Endothelial cell of umbilical vein (primary cell): ENCODE data around the gene HOXC11. TPM values are rescaled to one million over a fixed set of nuclear protein-coding genes. Genes with fewer than 3 reads are reported as not detected.

Source experiments
- BruUV-seq: library from RNA; stranded (reverse); fragments of 400-500 nt; replicated peaks from 2 replicates; lab custom pipeline; 2021; lab: Mats Ljungman, UMichigan
- CTCF ChIA-PET: fragments of 300-600, 350-600 bp; sonication (Branson Sonifier 250); formaldehyde crosslinking; loops from one replicate; lab custom pipeline; 2021; ENCODE audit warnings: antibody characterized with exemption, inconsistent platforms; lab: Charles Lee
- POLR2A ChIA-PET: fragments of 300-600, 350-600 bp; sonication (Branson Sonifier 250); formaldehyde crosslinking; loops from one replicate; lab custom pipeline; 2021; ENCODE audit warnings: antibody characterized with exemption, inconsistent platforms; lab: Charles Lee
- DNase-seq: peaks from one replicate; pipeline ENCODE4 v3.0.0-alpha.2; 2011; ENCODE audit warnings: low read depth, low spot score
- FAIRE-seq: peaks from 2 replicates; lab custom pipeline; 2011; peaks lifted over from hg19 to GRCh38; lab: Jason Lieb, UNC
- H2AFZ ChIP-seq: 2 replicates; pipeline ENCODE4 v1.6.0; 2012; ENCODE audit warnings: low read depth, low read length, control low read depth, inconsistent platforms
- H3K27ac ChIP-seq: 2 replicates; pipeline ENCODE4 v1.5.1; 2011; ENCODE audit warnings: low read depth, mild to moderate bottlenecking, control low read depth, low read length, moderate library complexity; ENCODE audit not compliant: insufficient read depth
- H3K27me3 ChIP-seq, 2 experiments: 2 replicates each; pipeline versions ENCODE4 v1.6.0 to v1.6.1; 2011; ENCODE audit warnings: low read length in 2 of 2, mixed read lengths in 1 of 2; ENCODE audit not compliant: control insufficient read depth in 2 of 2, insufficient read depth in 2 of 2
- H3K36me3 ChIP-seq, 2 experiments: 2 replicates in 1 of 2; 3 replicates in 1 of 2; pipeline ENCODE4 v1.5.1; 2011; ENCODE audit warnings: low read length in 2 of 2, mild to moderate bottlenecking in 1 of 2, moderate library complexity in 1 of 2; ENCODE audit not compliant: control insufficient read depth in 2 of 2, insufficient read depth in 2 of 2; ENCODE audit errors: extremely low read depth in 1 of 2
- H3K4me1 ChIP-seq: 3 replicates; pipeline ENCODE4 v1.5.1; 2011; ENCODE audit warnings: mild to moderate bottlenecking, low read length; ENCODE audit not compliant: control insufficient read depth, insufficient read depth; ENCODE audit errors: extremely low read depth
- H3K4me2 ChIP-seq: 2 replicates; pipeline ENCODE4 v1.6.1; 2011; ENCODE audit warnings: low read length, control low read depth, mixed read lengths; ENCODE audit not compliant: insufficient read depth
- H3K4me3 ChIP-seq, 3 experiments: fragments of 200-600 bp in 1 of 3; sonication (generic), shearing (Covaris generic) in 1 of 3; replicated peaks in 1 of 3; 2 replicates each; pipeline ENCODE4 v1.5.1; 2011 to 2016; ENCODE audit warnings: control low read depth in 3 of 3, low read length in 3 of 3, mild to moderate bottlenecking in 2 of 3, inconsistent platforms in 1 of 3, low read depth in 1 of 3, moderate library complexity in 1 of 3; ENCODE audit not compliant: insufficient read depth in 1 of 3
- H3K79me2 ChIP-seq: 2 replicates; pipeline ENCODE4 v1.6.0; 2012; ENCODE audit warnings: low read length, inconsistent platforms; ENCODE audit not compliant: control insufficient read depth, insufficient read depth
- H3K9ac ChIP-seq: replicated peaks from 2 replicates; pipeline ENCODE3; 2011; ENCODE audit warnings: low read length, control low read depth; ENCODE audit not compliant: insufficient read depth; ENCODE audit errors: extremely low read depth
- H3K9me1 ChIP-seq: replicated peaks from 3 replicates; pipeline ENCODE4 v1.6.0; 2011; ENCODE audit warnings: mild to moderate bottlenecking, low read length; ENCODE audit not compliant: control insufficient read depth, insufficient read depth; ENCODE audit errors: extremely low read depth
- H3K9me3 ChIP-seq: replicated peaks from 2 replicates; pipeline ENCODE4 v1.5.1; 2012; ENCODE audit warnings: low read length, inconsistent platforms; ENCODE audit not compliant: control insufficient read depth, insufficient read depth
- H4K20me1 ChIP-seq: replicated peaks from 2 replicates; pipeline ENCODE3; 2011; ENCODE audit warnings: mild to moderate bottlenecking, low read length; ENCODE audit not compliant: control insufficient read depth, insufficient read depth; ENCODE audit errors: extremely low read depth
- EZH2 ChIP-seq: IDR thresholded peaks from 2 replicates; pipeline ENCODE4 v1.6.1; 2012; ENCODE audit warnings: borderline replicate concordance, low read depth, mild to moderate bottlenecking, moderate library complexity, low read length, inconsistent platforms; ENCODE audit not compliant: severe bottlenecking
- MYC ChIP-seq: IDR thresholded peaks from one replicate; pipeline ENCODE4 v1.6.1; 2011; ENCODE audit warnings: mild to moderate bottlenecking, low read depth, low read length
- dilution Hi-C: fragments of 300-500 bp; cut with MboI; formaldehyde crosslinking; loops from one replicate; pipeline ENCODE4 v1.15.0; 2019; ENCODE audit warnings: low sequenced_read_pairs; ENCODE audit not compliant: extremely low pct_ligation_motif_present
- intact Hi-C: fragments of 100-400 bp; cut with micrococcal nuclease; formaldehyde crosslinking; loops from one replicate; pipeline ENCODE4 v1.10.0; 2022
- polyA plus RNA-seq, 4 experiments: library from polyadenylated mRNA; depleted of rRNA in 3 of 4; stranded (reverse) in 3 of 4; unstranded in 1 of 4; fragments of >200 nt; gene quantifications; 2 replicates each; pipeline versions ENCODE4 v1.2.1 to v1.2.3, GENCODE V29; 2011 to 2012; ENCODE audit warnings: missing spikeins in 1 of 4
- total RNA-seq: library from RNA; stranded (reverse); gene quantifications from 2 replicates; pipeline ENCODE4 v1.2.3, GENCODE V29; 2021
- TF ChIP-seq, protein P1 (sequence below): IDR thresholded peaks from 2 replicates; pipeline ENCODE4 v1.6.1; 2011; ENCODE audit not compliant: insufficient read depth, insufficient read length

Gene HOXC11
- total and polyA plus RNA-seq, 2 donors (not counting 3 experiments of a cell fraction or from before 2014, with no cell fraction given) = not detected

- intact Hi-C loops = no loop called here
These were observed 21.9 kb upstream of the HOXC11 start for GRCh38 chr12:53950789-53951576.

GRCh38 chr12:53951577-53952334 lies 21.2 kb upstream of the HOXC11 start:
- Histone ChIP-seq H3K9me3 (no peaks in the 10 kb centered on the region), H2AFZ (no peak overlapping the region), H3K4me1 (no peaks in the 10 kb centered on the region), H3K79me2 (no peaks in the 10 kb centered on the region), H3K36me3 (no peaks in the 10 kb centered on the region), H3K9ac (no peak overlapping the region), H3K27me3 (peaks cover 92 to 97% of the 10 kb centered on the region in 2 experiments), H3K4me2 (no peak overlapping the region), H3K27ac (no peak overlapping the region), H3K4me3 (no peak overlapping the region), H4K20me1 (no peaks in the 10 kb centered on the region), H3K9me1 (no peaks in the 10 kb centered on the region)
- dilution Hi-C loops = no loop called here
- no TSS peak for BruUV-seq
- TF ChIP-seq, protein P1, sequence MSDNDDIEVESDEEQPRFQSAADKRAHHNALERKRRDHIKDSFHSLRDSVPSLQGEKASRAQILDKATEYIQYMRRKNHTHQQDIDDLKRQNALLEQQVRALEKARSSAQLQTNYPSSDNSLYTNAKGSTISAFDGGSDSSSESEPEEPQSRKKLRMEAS = no peak
- peak; percentile 89 for TF ChIP-seq EZH2
- no peak for FAIRE-seq
- POLR2A ChIA-PET = no interaction called here
- intact Hi-C loops = no loop called here
- CTCF ChIA-PET = interaction anchor here (1.1 to 2.7 kb wide), 2 partner anchors 11 to 172 kb away, joined by 3 to 9 read pairs; no protein-coding TSS in a partner anchor
- DNase-seq = no peak

More at GRCh38 chr12:53950789-53951576, 21.9 kb upstream of the HOXC11 start:
- no peaks in the 10 kb centered on the region for H3K9me3 ChIP-seq
- H3K4me2 ChIP-seq = no peak overlapping the region
- no peak for FAIRE-seq
- no peaks in the 10 kb centered on the region for H3K36me3 ChIP-seq
- peak; percentile 87 for TF ChIP-seq EZH2
- no peak for TF ChIP-seq MYC
- no peak overlapping the region for H3K27ac ChIP-seq
- dilution Hi-C loops = no loop called here
- H2AFZ ChIP-seq = no peak overlapping the region
- ChIA-PET CTCF (interaction anchor here (1.1 to 2.7 kb wide), 2 partner anchors 10 to 172 kb away, joined by 3 to 9 read pairs; no protein-coding TSS in a partner anchor), POLR2A (no interaction called here)
- H3K9me1 ChIP-seq = no peaks in the 10 kb centered on the region
- DNase-seq = no peak
- H3K27me3 ChIP-seq = peaks cover 91 to 97% of the 10 kb centered on the region in 2 experiments
- H3K4me1 ChIP-seq = no peaks in the 10 kb centered on the region
- H3K79me2 ChIP-seq = no peaks in the 10 kb centered on the region
- BruUV-seq = no TSS peak
- H4K20me1 ChIP-seq = no peaks in the 10 kb centered on the region
- no peak overlapping the region for H3K9ac ChIP-seq
- no peak overlapping the region for H3K4me3 ChIP-seq
